ENCODE data around the gene KRTAP13-1. TPM values are rescaled to one million over a fixed set of nuclear protein-coding genes. Genes with fewer than 3 reads are reported as not detected.

Gene KRTAP13-1
- total RNA-seq, 4 donors from 2014 or later, result not detected

DNA sequence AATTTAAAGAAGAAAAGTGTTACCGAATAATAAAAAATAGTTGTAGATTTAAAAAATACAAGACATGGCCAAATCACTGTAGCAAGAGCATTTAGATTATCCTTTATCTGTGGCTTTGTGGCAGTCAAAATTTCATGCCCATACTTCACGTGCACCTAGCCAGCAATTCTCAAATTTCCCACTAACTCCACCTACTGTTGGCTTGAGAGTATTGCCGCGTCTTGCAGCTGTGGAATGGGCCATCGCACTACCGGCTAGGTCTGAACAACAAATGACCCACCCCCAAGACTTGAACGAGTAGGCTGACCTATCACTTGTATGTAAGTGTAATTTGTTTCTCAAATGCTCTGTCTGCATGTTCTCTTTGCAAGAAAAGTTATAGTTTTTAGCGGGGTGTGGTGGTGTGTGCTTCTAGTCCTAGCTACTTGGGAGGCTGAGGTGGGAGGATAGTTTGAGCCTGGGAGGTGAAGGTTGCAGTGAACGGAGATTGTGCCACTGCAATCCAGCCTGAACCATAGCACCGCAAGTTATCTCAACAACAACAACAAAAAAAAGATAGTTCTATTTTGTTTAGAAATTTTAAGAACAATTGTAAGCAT is 38.3 kb downstream of the KRTAP13-1 start:
- no peak for TF ChIP-seq CTCF (IDR thresholded peaks at IDR 0.05; ENCODE audit: low read depth)

DNA sequence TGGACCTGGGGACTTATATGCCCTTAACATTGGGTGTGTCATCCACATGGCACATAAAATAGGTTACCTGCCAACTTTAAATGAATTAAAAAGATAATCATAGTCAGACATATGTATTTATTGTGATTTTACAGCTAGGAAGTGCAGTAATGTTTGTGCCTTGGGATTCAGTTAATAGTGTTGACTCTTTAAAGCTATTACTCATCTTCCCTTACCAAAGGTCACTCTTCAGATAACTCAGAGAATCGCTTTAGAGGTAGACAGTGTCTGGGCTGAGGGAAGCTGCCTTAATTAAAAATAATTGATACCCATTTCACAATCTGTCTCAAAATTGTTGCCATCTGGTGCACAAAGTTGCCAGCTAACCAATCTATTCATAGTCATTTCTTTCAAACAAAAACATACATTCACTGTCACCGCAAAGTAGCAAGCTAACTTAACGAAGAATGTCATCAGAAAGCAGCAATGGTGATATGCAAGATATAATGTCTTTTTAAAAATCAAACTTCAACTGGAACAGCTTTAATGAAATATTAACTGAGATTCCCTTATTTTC is 41.3 kb downstream of the KRTAP13-1 start:
- no peak for TF ChIP-seq CTCF (IDR thresholded peaks at IDR 0.05; ENCODE audit: low read depth)

DNA sequence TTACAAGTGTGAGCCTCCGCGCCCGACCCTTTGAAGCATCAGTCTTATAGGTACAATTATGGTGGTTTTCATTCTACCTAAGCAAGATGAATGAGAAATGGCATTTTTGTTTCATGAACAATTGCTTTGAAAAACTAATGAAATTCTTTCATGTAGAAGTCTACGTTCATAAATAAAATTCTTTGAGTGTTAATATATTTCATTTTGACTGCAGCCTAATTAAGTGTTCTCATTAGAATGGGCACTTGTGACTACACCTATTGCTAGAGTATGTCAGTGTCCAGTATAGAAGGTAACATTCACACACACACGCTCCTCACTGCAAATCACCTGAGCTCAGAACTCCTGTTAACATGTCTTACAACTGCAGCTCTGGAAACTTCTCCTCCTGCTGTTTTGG is 44.1 kb downstream of the KRTAP13-1 start, which contains the start of gene KRTAP15-1:
TSS of gene KRTAP15-1 (plus strand) at position 301 of the 400 bp plus-strand sequence. CDS start at position 354, 53 bp downstream.
- TF ChIP-seq CTCF (IDR thresholded peaks at IDR 0.05; ENCODE audit: low read depth), result no peak

- TF ChIP-seq CTCF (IDR thresholded peaks at IDR 0.05; ENCODE audit: low read depth), result no peak
These were observed 47.4 kb downstream of the KRTAP13-1 start for GRCh38 chr21:30443226-30443625.

- TF ChIP-seq CTCF (IDR thresholded peaks at IDR 0.05; ENCODE audit: low read depth), result no peak
These were observed 48.4 kb downstream of the KRTAP13-1 start for GRCh38 chr21:30444204-30444603.

Small RNA genes within 50 kb of the gene (small RNA-seq; reads per million reads assigned to genes)
- not detected for gene KRTAP23-1
- not detected for gene MIR4327

Other genes starting within 250 kb of the KRTAP13-1 start
- not detected for gene CLDN17, start 229.2 kb upstream of the KRTAP13-1 start, total RNA-seq
- under 1 TPM in 1 of 4 donors, not detected in 3; 0.33 TPM for gene CLDN8, start 179.9 kb upstream of the KRTAP13-1 start, total RNA-seq
- not detected for gene KRTAP24-1, start 113.1 kb upstream of the KRTAP13-1 start, total RNA-seq
- not detected for gene KRTAP25-1, start 106.5 kb upstream of the KRTAP13-1 start, total RNA-seq
- not detected for gene KRTAP26-1, start 75.7 kb upstream of the KRTAP13-1 start, total RNA-seq
- not detected for gene KRTAP27-1, start 58.3 kb upstream of the KRTAP13-1 start, total RNA-seq
- gene KRTAP23-1, start 47.4 kb upstream of the KRTAP13-1 start, total RNA-seq, result not detected
- not detected for gene KRTAP13-2, start 23.8 kb upstream of the KRTAP13-1 start, total RNA-seq
- not detected for gene KRTAP13-3, start 29.9 kb downstream of the KRTAP13-1 start, total RNA-seq
- not detected for gene KRTAP13-4, start 34.2 kb downstream of the KRTAP13-1 start, total RNA-seq
- gene KRTAP15-1, start 44.2 kb downstream of the KRTAP13-1 start, total RNA-seq, result not detected
- gene KRTAP19-1, start 84.3 kb downstream of the KRTAP13-1 start, total RNA-seq, result not detected
- not detected for gene KRTAP19-2, start 91.4 kb downstream of the KRTAP13-1 start, total RNA-seq
- gene KRTAP19-3, start 96.0 kb downstream of the KRTAP13-1 start, total RNA-seq, result not detected
- not detected for gene KRTAP19-4, start 101.1 kb downstream of the KRTAP13-1 start, total RNA-seq
- not detected for gene KRTAP19-5, start 106.1 kb downstream of the KRTAP13-1 start, total RNA-seq
- not detected for gene KRTAP19-6, start 145.8 kb downstream of the KRTAP13-1 start, total RNA-seq
- not detected for gene KRTAP19-7, start 165.3 kb downstream of the KRTAP13-1 start, total RNA-seq
- gene KRTAP22-2, start 194.4 kb downstream of the KRTAP13-1 start, total RNA-seq, result not detected
- not detected for gene KRTAP6-3, start 196.4 kb downstream of the KRTAP13-1 start, total RNA-seq
- not detected for gene KRTAP6-2, start 202.9 kb downstream of the KRTAP13-1 start, total RNA-seq
- not detected for gene KRTAP22-1, start 205.1 kb downstream of the KRTAP13-1 start, total RNA-seq
- gene KRTAP6-1, start 217.9 kb downstream of the KRTAP13-1 start, total RNA-seq, result not detected
- gene KRTAP20-1, start 220.4 kb downstream of the KRTAP13-1 start, total RNA-seq, result not detected
- gene KRTAP20-4, start 224.6 kb downstream of the KRTAP13-1 start, total RNA-seq, result not detected
- gene KRTAP20-2, start 239.2 kb downstream of the KRTAP13-1 start, total RNA-seq, result not detected
- not detected for gene KRTAP20-3, start 246.8 kb downstream of the KRTAP13-1 start, total RNA-seq